Measurements from ENCODE around the gene CASR. TPM values are rescaled to one million over a fixed set of nuclear protein-coding genes. Genes with fewer than 3 reads are reported as not detected.
"Not testable (repeated sequence)": the region's sequence is repeated elsewhere in the genome, so short reads cannot be mapped to it uniquely, and the experiment has no call there.

CASR gene, protein sequence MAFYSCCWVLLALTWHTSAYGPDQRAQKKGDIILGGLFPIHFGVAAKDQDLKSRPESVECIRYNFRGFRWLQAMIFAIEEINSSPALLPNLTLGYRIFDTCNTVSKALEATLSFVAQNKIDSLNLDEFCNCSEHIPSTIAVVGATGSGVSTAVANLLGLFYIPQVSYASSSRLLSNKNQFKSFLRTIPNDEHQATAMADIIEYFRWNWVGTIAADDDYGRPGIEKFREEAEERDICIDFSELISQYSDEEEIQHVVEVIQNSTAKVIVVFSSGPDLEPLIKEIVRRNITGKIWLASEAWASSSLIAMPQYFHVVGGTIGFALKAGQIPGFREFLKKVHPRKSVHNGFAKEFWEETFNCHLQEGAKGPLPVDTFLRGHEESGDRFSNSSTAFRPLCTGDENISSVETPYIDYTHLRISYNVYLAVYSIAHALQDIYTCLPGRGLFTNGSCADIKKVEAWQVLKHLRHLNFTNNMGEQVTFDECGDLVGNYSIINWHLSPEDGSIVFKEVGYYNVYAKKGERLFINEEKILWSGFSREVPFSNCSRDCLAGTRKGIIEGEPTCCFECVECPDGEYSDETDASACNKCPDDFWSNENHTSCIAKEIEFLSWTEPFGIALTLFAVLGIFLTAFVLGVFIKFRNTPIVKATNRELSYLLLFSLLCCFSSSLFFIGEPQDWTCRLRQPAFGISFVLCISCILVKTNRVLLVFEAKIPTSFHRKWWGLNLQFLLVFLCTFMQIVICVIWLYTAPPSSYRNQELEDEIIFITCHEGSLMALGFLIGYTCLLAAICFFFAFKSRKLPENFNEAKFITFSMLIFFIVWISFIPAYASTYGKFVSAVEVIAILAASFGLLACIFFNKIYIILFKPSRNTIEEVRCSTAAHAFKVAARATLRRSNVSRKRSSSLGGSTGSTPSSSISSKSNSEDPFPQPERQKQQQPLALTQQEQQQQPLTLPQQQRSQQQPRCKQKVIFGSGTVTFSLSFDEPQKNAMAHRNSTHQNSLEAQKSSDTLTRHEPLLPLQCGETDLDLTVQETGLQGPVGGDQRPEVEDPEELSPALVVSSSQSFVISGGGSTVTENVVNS
- total RNA-seq (2014; rRNA removed; shearing (Covaris generic); ENCODE audit: low replicate concordance): not detected in 2 replicates

DNA sequence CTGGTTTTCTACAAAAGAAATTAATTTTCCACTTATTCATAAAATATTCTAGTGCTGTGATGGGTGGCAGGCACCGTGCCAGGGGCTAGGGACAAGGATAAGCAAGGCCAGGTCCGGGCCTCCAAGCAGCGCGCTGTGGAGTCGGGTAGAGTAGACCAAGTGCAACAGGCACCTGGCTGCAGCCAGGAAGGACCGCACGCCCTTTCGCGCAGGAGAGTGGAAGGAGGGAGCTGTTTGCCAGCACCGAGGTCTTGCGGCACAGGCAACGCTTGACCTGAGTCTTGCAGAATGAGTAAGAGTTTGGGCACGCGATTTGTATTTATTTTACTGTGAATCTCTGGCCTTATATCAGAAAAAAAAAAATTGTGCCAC, at the start of gene CASR:
CASR (plus strand) TSS at position 148 of the 372 bp plus-strand sequence. CDS start 70,522 bp downstream, outside the sequence.
- in situ Hi-C loops (cut with HindIII; ENCODE audit: low pct_unique_long_range_greater_than_20kb, low sequenced_read_pairs): no loop called here
- DNase-seq (ENCODE audit: low read depth): no peak

DNA sequence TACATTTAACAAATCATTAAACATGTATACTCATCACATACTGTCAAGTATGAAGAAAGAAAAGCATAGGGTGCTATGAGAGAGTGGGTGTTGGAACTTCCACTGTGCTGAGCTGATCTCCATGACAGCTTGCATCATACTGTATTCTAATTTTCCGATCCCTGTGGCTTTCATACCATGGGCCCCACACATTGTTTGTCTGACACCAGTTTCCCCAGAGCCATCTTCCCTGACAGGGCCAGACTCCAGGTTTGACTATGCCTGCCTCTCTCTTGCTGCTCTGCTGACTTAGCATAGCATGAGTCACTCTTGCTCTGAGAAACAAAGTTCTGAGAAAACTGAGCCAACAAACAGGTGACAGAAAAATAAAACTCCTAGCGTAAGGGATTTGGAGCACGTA, 37.0 kb upstream of the CASR start:
- in situ Hi-C loops (cut with HindIII; ENCODE audit: low pct_unique_long_range_greater_than_20kb, low sequenced_read_pairs): no loop called here
- DNase-seq (ENCODE audit: low read depth): no peak

DNA sequence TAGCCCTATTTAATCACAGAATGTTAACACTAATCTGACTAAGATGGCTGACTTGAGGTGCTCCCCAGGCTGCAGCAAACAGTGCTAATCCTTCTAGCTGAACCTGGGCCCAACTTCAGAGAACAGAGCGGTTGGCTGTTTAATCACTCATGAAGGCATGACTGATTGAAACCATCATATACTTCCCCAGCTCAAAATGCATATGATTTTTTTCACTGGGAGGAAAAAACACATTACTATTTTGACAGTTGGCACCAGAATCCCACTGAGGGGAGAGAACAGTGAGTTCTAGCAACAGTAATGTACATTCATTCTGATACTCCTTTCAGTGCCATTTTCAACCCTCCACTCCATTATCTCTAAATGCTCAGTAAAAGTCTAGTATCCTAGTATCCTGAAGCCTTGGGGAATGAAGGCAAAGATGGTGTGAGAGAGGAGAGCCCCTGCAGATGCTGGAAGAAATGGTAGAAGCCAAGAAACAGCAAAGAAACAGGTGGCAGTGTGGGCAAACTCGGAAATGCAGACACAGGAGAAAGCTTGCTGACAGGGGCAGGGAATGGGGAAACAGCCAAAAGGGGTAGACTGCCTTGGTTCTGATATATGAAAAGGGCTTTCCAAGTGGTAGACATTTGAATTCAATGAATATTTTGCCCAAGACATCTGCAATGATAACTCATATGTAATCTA, 34.4 kb upstream of the CASR start:
- no peak for DNase-seq (ENCODE audit: low read depth)

DNA sequence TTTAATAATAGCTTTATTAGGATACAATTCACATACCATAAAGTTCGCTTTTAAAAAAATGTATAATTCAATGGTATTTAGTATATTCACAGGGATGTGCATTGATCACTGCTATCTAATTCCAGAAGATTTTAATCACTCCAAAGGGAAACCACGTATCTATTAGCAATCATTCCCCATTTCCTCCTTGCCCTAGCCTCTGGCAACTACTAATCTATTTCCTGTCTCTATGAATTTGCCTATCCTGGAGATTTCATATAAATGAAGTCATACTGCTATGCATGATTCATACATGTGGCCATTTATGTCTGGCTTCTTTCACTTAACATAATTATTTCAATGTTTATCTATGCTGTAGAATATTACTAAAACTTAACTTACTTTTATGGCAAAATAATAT, 32.0 kb upstream of the CASR start:
- DNase-seq (ENCODE audit: low read depth): no peak
- in situ Hi-C loops (cut with HindIII; ENCODE audit: low pct_unique_long_range_greater_than_20kb, low sequenced_read_pairs): no loop called here

More for the DNA sequence above, 34.4 kb upstream of the CASR start:
- in situ Hi-C loops (cut with HindIII; ENCODE audit: low pct_unique_long_range_greater_than_20kb, low sequenced_read_pairs): no loop called here

DNA sequence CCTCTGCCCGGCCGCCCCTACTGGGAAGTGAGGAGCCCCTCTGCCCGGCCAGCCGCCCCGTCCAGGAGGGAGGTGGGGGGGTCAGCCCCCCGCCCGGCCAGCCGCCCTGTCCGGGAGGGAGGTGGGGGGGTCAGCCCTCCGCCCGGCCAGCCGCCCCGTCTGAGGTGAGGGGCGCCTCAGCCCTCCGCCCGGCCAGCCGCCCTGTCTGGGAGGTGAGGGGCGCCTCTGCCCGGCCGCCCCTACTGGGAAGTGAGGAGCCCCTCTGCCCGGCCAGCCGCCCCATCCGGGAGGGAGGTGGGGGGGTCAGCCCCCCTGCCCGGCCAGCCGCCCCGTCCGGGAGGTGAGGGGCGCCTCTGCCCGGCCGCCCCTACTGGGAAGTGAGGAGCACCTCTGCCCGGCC, 18.5 kb upstream of the CASR start:
- in situ Hi-C loops (cut with HindIII; ENCODE audit: low pct_unique_long_range_greater_than_20kb, low sequenced_read_pairs); DNase-seq (ENCODE audit: low read depth): not testable (repeated sequence)

DNA sequence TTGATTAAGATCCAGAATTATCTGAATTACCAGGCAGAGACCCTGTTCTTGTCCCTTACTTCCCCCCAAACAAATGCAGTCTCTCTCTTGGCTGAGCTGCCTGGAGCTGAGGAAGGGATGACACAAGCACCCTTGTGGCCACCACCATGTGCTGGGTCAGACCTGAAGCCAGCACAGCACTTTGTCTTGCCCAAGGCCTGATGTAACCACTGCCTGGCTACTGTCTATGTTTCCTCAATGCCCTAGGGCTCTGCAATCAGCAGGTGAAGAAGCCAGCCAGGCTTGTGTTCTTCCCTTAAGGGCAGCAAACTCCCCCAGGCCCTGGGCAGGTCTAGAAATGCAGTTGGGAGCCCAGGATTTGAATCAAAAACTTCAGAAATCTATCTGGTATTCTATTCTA, 15.8 kb upstream of the CASR start:
- DNase-seq (ENCODE audit: low read depth): no peak
- in situ Hi-C loops (cut with HindIII; ENCODE audit: low pct_unique_long_range_greater_than_20kb, low sequenced_read_pairs): no loop called here

DNA sequence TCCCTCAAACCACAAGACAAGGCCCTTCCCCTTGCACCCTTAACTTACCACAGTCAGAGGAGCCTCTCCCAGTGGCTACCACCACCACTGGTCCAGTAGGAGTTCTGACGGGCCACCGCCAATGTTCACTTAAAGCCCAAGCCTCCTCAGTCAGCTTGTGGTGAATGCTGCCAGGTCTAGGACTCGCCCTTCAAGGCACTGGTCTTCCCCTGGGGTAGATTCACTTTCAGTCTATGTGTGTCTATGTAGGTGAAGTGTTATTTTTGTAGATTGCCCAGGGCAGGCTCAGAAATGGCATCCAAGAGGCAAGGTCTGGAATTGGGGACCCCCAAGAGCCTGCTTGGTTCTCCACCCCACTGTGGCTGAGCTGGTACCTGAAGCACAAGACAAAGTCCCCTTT, 15.4 kb upstream of the CASR start:
- in situ Hi-C loops (cut with HindIII; ENCODE audit: low pct_unique_long_range_greater_than_20kb, low sequenced_read_pairs): no loop called here
- DNase-seq (ENCODE audit: low read depth): no peak

DNA sequence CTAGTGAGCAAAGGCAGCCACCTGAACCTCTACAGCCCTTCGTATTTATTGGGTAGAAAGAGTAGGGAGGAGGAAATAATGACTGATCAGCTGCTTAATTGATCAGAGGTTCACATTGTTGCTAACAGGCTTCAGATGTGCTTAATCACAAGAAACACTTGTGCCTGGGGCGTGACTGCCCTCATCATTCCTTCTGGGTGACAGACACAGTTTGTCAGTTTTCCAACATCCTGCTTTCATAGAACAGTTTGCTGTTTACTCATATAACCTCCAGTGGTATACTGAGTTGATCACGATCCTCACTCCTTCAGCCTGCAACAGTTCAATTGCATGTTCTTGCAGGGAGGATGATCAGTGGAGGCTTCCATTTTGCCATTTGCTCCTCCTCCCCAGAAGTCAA, 13.6 kb upstream of the CASR start:
- DNase-seq (ENCODE audit: low read depth): no peak
- in situ Hi-C loops (cut with HindIII; ENCODE audit: low pct_unique_long_range_greater_than_20kb, low sequenced_read_pairs): no loop called here

DNA sequence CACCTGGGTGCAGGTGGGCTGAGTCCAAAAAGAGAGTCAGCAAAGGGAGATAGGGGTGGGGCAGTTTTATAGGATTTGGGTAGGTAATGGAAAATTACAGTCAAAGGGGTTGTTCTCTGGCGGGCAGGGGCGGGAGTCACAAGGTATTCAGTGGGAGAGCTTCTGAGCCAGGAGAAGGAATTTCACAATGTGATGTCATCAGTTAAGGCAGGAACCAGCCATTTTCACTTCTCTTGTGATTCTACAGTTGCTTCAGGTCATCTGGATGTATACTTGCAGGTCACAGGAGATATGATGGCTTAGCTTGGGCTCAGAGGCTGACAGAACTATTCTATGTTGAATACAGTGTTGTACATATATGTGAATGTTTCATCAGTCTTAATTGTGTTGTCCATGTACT, 12.1 kb upstream of the CASR start:
- DNase-seq (ENCODE audit: low read depth); in situ Hi-C loops (cut with HindIII; ENCODE audit: low pct_unique_long_range_greater_than_20kb, low sequenced_read_pairs): not testable (repeated sequence)

DNA sequence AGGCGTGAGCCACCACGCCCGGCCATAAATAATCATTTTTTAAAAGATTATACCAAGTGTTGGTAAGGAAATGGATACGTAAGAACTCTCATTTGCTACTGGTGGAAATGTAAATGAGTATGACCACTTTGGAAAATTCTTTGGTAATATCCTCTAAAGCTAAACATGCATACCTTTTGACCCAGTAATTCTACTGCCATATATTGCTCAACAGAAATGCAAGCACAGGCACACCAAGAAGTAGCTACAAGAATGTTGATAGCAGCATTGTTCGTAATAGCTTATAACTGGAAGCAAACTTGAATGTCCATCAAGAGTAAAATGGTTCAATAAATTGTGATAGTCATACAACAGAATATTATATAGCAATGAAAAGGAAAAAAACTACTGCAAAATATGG, 4.8 kb upstream of the CASR start:
- DNase-seq (ENCODE audit: low read depth): no peak

DNA sequence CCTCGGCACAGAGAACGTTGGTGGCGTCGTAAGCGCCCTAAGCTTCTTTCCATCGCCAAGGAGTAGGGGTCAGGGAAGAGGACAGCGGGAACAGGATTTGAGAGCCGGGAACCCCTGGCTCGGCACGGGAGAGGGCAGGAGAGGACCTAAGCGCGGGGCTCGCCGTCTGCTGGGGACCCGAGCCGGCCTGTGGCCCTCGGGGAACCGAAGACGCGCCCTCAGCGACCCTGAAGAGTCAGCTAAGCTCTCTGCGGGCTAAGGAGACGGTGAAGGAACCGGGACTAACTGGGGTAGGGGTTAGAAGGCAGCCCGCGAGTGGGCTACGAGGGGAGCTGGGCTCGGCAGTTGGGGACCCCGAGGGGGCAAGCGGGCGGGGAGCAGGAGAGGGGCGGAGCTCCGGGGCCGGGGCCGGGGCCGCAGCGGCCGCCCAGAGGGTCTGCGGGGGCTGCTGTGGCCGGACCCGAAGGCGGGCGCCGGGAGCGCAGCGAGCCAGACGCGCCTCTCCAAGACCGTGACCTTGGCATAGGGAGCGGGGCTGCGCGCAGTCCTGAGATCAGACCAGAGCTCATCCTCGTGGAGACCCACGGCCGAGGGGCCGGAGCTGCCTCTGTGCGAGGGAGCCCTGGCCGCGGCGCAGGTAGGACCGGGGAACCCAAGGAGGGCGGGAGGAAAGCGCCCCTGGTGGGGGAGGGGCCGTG, 574 bp downstream of the CASR start:
- no peak for DNase-seq (ENCODE audit: low read depth)

More for the DNA sequence above, 4.8 kb upstream of the CASR start:
- in situ Hi-C loops (cut with HindIII; ENCODE audit: low pct_unique_long_range_greater_than_20kb, low sequenced_read_pairs): no loop called here

DNA sequence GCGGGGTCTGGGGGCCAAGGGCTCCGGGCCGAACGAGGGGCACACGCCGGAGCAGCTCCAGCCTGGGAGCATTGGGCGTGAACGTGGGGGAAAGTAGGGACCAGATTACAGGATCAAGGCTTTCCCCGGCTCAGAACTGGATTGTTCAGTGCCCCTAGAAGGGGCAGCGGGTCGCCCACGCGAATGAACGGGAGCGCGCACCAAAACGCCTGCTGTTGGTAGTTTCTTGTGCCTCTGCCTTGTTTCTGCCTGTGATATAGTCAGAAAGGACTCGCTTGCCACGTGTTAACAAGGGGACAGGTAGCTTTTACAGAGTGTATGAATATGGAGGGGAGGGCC, 1.1 kb downstream of the CASR start:
- DNase-seq (ENCODE audit: low read depth): no peak
- in situ Hi-C loops (cut with HindIII; ENCODE audit: low pct_unique_long_range_greater_than_20kb, low sequenced_read_pairs): no loop called here

More for the DNA sequence above, 574 bp downstream of the CASR start:
- in situ Hi-C loops (cut with HindIII; ENCODE audit: low pct_unique_long_range_greater_than_20kb, low sequenced_read_pairs): no loop called here

DNA sequence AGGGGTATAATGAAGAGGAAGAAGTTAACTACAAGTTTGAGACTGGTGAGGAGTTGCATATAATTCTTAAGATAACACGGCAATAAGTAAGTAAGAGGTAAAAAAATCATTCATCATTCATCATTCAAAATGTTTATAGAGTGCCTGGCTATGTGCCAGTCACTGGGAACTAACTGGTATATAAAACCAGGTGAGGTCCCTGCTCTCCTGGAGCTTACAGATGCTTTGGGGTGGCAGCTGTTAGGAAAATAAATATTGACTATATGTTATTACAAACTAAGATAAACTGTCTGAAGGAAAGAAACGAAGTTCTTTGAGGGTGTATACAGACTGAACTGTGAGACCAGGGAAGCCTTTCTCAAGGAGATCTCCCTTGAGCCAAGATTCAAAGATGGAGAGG, 2.9 kb downstream of the CASR start:
- DNase-seq (ENCODE audit: low read depth): no peak
- in situ Hi-C loops (cut with HindIII; ENCODE audit: low pct_unique_long_range_greater_than_20kb, low sequenced_read_pairs): no loop called here

DNA sequence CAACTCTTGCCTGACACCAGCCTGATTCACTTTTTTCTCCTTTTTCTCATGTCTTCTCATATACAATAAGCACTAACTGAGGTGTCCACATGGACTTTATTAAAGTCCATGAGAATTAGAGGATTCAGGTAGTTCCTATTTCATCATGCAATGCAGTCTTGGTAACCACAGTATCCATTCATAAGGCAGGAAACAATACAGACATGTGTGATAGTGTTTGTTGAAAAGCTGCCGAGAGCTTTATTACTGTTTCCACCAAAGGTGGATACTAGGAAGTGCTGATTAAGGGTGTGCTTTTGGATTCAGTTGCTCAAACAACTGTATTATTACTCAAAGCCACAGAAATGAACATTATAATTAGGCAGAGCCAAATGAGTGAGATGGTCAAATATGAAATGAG, 5.3 kb downstream of the CASR start:
- DNase-seq (ENCODE audit: low read depth): no peak
- in situ Hi-C loops (cut with HindIII; ENCODE audit: low pct_unique_long_range_greater_than_20kb, low sequenced_read_pairs): no loop called here

DNA sequence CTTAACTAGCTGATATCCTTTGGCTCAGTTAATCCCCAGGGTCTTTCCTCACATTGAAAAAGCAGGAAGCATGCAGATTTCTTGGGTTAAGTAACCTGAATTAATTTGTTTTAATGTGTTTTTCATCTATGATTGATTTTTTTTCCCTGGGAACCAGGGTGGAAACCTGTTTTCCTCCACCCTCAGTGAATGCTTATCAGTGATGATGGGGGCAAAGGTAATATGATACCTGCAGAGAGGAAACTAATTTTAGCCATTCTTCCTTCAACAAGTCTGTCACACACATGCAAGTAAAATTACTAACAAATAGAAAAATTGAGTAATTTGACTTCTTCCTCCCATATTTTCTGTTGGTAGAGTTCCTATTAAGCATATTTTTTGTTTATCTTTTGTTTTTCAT, 5.9 kb downstream of the CASR start:
- in situ Hi-C loops (cut with HindIII; ENCODE audit: low pct_unique_long_range_greater_than_20kb, low sequenced_read_pairs): no loop called here
- DNase-seq (ENCODE audit: low read depth): no peak

DNA sequence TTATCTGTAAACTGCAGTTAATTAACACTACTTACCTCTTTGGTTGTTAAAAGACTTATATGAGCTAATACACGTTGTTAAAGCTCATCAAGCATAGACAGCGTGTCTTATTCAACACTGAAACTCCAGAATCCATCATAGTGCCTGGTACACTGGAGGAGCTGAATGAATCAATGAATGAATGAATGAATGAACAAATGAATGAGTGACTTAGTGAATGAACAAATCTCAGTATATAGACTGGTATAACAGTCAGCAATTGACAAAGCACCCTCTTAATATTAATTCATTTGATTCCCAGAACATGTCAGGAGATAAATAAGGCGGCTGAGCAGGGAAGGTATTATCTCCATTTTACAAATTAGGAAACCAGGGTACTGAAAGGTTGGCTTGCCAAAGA, 7.1 kb downstream of the CASR start:
- DNase-seq (ENCODE audit: low read depth): no peak
- in situ Hi-C loops (cut with HindIII; ENCODE audit: low pct_unique_long_range_greater_than_20kb, low sequenced_read_pairs): no loop called here

DNA sequence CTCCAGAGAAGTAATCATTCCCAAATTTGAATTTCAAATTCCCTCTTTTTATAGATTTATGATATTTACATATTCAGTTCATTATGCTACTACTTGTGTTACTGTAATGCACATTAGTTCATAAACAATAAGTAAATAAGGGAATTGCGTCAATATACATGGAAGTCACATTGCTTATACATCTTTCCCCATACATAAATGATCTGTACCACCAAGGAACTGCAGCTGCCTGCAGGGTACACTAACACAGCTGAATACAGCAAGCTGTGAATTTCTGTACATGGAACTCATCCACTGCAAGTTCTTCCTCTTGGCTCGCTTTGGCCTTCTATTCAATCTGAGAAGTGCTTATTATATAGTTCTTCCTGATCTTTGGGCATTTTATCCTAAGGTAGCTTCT, 15.5 kb downstream of the CASR start:
- in situ Hi-C loops (cut with HindIII; ENCODE audit: low pct_unique_long_range_greater_than_20kb, low sequenced_read_pairs): no loop called here
- no peak for DNase-seq (ENCODE audit: low read depth)

DNA sequence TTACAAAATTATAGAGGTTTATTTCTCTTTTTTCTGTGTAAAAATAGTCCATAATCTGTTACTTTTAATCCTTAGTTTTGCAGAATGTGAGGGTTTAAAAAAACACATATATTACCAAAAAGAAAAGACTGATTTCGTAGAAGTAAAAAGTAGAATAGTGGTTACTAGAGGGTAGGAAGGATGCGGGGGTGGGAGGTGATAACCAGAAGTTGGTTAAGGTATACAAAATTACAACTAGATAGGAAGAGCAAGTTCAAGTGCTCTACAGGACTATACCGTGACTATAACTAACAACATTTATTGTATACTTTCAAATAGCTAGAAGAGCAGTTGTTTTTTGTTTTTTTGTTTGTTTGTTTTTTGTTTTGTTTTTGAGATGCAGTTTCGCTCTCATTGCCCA, 16.1 kb downstream of the CASR start:
- DNase-seq (ENCODE audit: low read depth): no peak
- in situ Hi-C loops (cut with HindIII; ENCODE audit: low pct_unique_long_range_greater_than_20kb, low sequenced_read_pairs): no loop called here

Data from Caki2 (cell line).